Right renal cortex interstitium (tissue), 3 donors: Measurements from ENCODE around the gene KCNIP1. TPM values are rescaled to one million over a fixed set of nuclear protein-coding genes. Genes with fewer than 3 reads are reported as not detected.

Experiments
- DNase-seq, 3 donors: peaks; one replicate each; pipeline ENCODE4 v3.0.0-alpha.2; 2013; ENCODE audit warnings: low read depth in 3 of 3, low spot score in 2 of 3
- polyA plus RNA-seq, 3 donors: library from polyadenylated mRNA; unstranded; fragments of 120-200 nt; gene quantifications; one replicate each; pipeline ENCODE4 v1.2.1, GENCODE V29; 2013; ENCODE audit not compliant: insufficient read length in 3 of 3

Gene KCNIP1
- polyA plus RNA-seq, result 10 to 100 TPM; 11.7 to 13.9 (median 13.7) TPM

DNA sequence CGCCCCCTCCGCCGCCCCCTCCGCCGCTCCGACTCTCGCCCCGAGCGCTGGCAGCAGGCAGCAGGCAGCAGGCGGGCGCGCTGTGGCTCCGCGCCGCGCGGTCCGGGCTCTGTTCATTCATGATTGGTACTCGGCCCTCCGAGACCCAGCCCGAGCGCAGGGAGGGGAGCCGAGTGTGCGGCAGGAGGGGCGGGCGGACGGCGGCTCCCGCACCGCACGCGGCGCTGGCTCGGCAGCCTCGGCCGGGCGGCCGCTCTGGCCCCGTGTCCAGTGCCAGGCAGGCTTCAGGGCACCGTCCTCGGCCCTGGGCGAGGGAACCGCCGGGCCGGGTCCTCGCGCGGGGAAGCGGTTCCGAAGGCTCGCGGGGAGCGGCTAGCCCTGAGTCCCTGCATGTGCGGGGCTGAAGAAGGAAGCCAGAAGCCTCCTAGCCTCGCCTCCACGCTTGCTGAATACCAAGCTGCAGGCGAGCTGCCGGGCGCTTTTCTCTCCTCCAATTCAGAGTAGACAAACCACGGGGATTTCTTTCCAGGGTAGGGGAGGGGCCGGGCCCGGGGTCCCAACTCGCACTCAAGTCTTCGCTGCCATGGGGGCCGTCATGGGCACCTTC lies at the start of gene KCNIP1:
TSS of gene KCNIP1 (plus strand) at position 31 of the 607 bp plus-strand sequence.
- DNase-seq, result no peak

DNA sequence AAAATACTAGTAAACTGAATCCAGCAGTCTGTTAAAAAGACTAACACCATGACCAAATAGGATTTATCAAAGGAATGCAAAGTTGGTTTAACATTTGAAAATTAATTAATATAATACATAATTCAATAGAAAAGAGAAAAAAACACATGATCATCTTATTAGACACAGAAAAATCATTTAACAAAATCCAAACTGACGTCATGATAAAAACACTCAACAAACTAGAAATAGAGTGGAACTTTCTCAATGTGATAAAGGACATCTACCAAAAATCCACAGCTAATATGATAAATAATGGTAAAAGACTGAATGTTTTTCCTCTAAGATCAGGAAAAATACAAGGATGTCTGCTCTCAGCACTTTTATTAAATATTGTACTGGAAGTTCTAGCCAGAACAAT lies 40.4 kb upstream of the KCNIP1 start:
- DNase-seq, result no peak

DNA sequence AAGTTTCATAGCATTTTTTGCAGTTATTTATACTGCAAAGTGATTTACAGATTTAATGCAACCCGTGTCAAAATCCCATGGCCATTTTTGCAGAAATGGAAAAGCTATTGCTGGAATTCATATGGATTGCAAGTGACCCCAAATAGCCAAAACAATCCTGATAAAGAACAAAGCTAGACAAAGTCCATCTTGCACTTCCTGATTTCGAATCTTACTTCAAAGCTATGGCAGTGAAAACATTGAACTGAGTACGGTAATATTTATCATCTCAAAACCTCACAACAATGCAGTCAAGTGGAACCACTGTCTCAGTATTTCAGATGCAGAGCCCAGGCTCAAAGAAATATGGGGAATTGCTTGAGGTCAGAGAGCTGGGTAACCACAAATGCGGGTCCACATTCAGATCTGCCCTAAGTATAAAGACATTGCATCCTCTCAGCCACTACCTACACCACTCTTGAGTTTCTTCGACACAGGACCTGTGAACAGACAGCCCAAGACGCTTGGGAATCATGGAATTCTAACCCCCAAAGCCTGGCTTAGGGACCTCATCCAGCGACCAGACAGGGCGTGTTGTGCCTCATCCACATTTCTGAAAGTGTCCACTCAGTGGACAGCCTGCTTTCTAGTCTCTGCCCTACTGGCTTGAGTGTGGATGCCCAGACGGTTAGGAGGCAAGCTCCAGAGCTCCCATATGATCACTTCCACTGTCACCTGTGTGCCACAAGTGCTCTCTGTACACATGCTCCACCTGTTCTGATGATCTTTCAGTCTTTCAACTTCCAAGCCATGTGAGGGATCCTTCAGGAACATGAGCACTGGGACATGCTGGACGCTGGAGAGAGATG lies 39.3 kb upstream of the KCNIP1 start:
- DNase-seq, result no peak

DNA sequence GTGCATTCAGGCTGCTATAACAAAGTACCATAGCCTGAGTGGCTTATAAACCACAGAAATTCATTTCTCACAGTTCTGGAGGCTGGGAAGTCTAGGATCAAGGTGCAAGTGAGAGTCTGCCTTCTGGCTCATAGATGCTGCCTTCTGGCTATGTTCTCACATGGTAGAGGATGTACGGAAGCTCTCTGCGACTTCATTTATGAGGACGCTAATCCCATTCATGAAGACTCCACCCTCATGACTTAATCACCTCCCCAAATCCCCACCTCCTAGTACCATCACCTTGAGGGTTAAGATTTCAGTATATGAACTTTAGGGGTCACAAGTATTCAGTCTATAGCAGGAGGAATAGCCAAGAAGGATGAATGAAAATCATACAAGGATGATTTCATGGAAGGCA lies 37.3 kb upstream of the KCNIP1 start:
- DNase-seq, result no peak

DNA sequence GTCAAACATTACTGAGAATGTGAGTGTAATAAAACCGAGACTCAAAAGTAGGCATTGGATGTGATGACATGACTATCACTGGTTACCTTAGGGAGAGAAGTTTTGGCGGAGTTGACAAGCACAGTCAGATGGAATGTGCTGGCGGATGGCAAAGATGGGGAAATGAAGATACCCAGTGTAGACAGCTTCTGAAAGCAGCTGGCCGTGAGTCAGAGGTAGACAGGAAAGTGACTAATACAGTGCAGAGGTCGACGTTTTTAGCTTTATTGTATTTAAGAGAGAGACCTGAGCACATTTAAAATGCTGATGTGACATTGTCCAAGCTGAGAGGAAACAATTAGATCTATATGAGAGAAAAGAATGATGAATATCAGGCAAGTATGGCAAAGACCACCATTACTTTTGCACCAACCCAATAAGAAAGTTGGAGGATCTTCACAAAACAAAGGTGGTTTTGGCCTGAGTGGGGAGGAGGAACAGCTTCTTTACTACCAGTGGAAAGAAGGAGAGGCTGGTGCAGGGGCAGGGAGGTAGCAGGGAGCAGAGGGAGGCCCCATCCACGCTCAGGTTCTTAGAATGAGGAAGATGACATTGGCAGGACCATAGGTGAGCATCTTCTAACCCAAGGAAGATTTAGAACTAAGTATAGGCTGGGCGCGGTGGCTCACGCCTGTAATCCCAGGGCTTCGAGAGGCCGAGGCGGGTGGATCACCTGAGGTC lies 36.7 kb upstream of the KCNIP1 start:
- DNase-seq, result no peak

DNA sequence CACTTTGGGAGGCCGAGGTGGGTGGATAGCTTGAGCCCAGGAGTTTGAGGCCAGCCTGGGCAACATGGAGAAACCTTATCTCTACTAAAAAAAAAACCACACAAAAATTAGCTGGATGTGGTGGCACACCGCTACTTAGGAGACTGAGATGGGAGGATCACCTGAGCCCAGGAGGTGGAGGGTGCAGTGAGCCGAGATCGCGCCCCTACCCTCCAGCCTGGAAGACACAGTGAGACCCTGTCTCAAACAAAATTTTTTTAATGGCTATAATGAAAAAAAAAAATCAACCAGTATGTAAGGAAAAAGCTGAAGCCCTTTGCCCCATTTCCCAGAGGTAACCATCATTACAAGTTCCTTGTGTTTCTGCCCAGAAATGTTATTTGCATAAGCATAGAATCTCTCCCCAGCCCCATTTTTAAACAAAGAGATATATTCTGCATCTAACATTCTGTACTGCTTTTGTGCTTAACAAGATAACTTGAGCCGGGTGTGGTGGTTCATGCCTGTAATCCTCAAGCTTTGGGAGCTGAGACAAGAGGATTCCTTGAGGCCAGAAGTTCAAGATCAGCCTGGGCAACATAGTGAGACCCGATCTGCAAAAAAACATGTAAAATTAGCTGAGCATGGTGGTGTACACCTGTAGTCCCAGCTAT lies 35.1 kb upstream of the KCNIP1 start:
- DNase-seq, result no peak

DNA sequence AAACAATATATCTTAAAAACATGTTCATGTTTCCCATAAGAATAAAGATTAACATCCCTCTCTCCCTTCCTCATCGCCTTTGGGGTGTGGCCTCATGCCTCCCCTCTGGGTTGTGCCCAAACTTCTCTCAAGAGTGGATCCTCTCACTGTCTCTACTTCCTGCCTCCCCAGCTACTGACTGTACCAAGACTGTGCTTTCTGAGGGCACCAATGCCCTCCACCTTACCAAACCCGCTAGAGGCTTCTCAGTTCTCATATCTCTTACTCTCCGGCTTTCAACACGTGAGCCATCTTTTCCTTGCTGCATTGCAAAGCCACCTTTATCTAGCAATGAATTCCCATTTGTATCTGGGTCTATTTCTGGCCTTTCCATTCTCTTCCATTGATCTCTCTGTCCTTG lies 34.4 kb upstream of the KCNIP1 start:
- no peak for DNase-seq

DNA sequence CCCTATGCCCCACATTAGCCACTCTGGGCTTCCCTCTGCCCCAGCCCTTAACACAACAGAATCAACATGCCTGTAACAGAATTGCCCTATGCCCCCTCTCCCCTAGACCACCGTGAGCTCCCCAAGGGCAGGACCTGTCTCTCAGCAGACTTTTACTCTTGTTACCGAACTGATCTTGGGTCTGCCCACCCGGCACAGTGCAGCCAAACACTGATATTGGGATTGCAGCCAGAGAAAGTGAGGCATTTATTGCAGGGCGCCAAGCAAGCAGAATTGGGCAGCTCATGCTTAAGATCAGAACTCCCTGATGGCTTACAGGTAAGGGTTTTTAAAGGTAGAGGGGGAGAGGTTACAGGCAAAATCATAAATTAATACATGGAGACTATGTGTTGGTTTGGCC lies 33.5 kb upstream of the KCNIP1 start:
- DNase-seq, result no peak

DNA sequence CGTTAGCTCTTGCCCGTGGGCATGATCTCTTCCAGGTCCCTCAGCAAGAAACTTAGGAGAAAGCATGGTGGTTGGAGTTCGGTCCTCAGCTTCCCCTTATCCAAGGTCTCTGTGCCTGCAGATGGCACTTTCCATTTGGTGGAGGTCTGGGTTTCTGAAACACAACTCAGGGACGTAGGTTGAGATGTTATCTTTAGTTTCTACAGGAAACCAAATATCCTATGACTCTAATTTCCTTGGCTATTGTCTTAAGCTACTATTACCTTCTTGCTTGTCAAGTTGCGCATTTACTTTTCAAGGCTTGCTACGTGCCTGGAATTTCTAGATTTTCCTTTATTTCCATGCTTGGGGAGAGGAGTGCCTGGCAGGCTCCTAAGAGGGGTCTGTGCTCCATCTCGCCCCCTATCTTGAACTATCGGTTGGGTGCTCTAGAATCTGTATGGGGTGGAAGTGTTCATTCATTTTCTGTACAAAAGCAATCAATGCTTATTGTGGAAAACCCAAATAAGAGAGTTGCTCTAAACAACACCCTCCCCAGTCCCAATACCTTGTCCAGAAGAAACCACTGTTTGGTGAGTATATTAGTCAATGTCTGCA lies 32.9 kb upstream of the KCNIP1 start:
- no peak for DNase-seq

DNA sequence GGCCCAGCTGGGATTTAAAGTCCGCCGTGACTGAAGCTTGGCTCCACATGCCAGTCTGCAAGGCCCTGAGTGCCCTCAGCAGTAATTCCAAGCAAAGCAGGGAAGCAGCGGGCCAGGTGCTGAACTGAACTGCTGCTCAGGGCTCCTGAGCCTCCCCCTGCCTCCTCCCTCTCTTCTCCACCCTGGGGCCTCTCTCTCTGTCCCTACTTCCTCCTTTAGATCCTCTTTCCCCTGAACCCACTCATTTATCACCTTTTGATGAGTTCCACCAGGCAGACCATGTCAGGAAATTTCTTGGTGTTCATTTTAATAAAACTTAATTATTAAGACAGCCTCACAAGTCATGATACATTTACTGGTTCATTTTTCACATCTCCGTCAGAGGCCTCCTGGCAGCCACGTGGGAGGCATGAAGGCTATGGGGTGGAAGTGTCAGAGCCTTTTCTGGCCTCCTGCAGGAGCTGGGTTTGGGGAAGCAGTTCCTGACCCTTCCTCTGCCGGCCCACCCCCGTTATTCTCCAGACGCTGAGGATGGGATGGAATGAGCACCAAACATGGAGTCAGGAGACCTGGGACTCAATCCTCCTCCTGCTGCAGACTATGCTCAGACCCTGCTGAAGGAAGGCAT lies 32.2 kb upstream of the KCNIP1 start:
- DNase-seq, result no peak

DNA sequence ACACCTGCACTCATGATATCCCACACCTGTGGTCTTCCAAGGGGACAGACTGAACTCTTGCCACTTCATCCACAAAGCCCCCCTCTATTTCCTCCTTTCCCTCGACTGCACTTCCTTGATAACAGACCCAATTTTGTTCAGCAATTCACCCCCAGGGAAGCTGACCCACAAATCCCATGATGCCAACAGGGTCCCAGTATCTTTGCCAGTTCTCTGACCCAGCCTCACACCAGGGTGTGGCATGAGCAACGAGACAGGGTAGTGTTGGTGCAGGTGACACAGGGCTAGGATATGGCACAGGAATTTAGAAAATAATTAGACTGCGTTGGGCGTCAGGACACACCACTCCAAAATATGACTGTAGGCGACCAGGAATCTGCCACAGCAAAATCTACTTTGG lies 30.2 kb upstream of the KCNIP1 start:
- no peak for DNase-seq

DNA sequence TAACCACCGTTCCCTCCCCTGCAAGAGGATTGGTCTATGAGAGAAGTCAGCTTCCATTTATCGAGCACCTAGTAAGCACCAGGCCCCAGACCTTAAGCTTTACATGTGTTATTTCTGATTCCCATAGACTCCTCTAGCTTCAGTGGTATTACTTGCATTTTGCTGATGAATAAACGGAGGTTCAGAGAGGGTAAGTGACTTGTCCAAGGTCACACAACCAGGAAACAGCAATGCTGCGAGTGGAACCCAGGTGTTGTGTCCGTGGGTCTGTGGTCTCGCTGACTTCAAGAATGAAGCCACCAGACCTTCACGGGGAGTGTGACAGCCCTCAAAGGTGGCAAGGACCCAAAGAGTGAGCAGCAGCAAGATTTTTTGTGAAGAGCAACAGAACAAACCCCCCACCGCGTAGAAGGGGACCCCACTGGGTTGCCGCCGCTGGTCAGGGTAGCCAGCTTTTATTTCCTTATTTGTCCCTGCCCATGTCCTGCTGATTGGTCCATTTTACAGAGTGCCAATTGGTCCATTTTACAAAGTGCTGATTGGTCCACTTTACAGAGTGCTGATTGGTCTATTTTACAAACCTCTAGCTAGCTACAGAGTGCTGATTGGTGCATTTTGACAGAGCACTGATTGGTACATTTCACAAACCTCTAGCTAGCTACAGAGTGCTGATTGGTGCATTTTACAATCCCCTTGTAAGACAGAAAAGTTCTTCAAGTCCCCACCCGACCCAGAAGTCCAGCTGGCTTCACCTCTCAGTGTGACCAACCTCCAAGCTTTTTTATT lies 29.1 kb upstream of the KCNIP1 start:
- no peak for DNase-seq

DNA sequence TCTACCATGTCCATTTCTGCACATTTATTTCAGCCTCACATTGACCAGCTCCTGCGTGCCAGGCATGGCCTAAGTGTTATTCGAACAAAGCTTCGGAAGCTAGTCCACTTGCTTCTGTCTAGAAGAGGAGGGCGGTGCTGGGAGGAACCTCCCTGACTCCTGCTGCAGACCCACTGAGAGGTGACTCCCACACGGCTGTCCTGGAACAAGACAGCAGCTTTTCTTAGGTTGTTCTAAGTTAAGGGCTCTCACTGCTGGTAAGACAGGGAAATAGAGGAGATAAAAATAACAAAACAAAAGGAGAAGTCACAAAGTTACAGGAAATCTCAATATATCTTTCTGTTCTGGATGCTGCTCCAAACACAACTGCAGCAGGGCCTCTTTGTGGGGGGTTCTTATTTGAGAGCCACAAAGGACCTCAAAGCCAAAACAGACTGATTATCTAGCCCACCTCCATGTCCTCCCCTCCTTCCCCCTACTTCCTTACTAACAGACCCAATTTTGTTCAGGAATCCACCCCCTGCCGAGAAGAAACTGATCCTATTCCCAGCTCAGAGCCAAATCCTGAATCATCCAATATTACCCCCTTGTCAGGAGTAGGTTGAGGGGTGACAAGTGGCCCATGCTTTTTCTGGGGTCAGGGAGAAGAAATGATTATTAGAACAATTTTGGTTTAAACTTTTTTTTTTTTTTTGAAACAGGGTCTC lies 28.4 kb upstream of the KCNIP1 start:
- DNase-seq, result no peak

DNA sequence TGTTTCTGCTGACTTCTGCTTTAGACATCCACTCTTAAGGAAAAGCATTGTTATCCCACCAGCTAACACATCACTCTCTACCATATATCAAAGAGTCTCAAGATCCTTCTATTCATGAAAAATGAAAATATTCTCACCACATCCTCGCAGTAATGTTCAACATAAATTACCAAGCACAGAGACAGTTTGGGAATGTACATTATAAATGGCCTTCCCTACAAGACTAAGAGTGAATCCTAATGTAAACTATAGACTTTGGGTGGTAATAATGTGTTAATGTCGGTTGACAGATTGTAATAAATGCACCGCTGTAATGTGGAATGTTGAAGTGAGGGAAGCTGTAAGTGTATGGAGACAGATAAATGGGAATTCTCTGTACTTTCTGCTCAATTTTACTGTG lies 27.1 kb upstream of the KCNIP1 start:
- DNase-seq, result no peak

DNA sequence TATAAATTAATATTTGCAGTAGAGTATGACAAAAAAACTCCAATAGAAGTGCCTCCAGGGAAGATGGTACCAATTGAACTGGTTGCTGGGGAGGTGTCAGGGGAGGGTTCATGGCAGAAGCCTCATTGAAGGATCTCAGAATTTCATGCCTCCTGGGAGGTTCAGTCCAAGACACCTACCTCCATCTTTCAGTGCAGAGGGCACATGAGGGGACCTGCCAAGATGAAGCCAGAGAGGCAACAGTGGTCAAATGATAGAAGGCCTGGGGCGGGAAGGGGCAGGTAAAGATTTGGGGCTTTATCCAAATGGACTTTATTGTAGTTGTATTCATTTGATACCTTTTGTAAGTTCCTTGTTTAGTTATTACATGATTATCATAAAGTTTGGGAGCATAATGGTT lies 25.9 kb upstream of the KCNIP1 start:
- no peak for DNase-seq

DNA sequence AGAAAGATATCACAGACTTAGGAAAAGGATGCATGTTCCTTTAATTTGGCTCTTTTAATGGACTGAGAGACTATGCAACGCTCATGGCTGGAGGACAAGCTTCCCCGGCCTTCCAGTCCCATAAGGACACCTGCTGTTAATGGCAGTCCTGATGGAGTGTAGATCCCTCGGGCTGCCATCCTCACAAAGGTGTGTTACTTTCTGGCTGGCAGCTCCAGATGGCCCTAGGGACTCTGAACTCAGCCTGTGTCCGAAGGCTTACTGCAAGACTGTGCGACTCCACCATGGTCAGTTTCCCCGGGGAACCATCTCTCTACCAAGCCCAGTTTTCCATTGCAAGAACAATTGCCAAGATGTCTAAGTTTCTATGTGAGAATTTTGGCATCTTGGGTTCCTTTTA lies 25.5 kb upstream of the KCNIP1 start:
- DNase-seq, result no peak

DNA sequence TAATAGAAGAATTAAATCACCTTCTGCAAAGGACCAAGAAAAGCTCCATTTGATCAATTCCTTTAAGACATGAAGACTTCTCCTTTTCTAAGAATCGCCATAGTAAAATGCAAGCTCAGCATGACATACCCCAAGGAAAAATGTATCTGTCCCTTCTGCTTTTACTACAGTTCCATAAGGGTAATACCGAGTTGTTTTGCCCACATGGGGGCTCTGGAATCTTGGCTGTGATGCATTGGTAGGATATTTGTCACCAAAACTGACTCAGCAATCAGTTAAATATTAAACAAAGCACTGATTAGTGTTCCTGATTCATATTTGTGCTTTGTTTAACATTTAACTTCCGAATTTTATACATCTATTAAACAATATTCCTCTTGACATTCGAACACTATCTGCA lies 24.3 kb upstream of the KCNIP1 start:
- DNase-seq, result no peak

DNA sequence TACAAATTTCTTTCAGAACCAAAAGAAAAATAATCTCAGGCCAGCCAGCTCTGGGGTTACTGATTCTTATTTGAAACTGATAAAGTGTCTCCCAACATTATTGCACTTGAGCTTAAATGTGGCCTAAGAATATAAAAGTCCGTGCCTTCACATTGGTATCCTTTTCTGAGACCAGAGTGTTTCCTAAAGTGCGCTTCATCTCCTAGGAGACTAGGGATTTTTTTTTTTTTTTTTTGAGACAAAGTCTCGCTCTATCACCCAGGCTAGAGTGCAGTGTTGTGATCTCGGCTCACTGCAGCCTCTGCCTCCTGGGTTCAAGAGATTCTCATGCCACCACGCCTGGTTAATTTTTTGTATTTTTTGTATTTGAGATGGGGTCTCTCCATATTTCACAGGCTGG lies 23.6 kb upstream of the KCNIP1 start:
- DNase-seq, result no peak

DNA sequence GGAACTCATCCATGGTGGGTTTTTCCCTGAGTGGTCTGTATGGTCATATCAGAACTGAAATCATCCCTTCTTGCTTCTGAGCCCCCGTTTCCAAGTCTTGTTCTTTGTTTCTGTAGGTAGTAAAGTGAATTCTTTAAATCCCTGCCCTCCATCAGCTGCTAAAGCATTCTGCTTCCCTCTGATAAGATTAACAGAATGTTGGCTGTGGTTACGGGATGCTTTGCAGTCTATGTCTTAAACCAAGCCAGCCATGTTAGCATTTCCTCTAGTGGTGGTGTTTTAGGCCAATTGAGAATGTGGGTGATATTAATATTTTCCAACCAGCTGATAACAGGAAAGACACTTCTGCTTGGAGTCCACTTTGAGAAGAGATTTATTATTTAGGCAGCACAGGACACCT lies 22.0 kb upstream of the KCNIP1 start:
- DNase-seq, result no peak
